GM18502 (cell line): Measurements from ENCODE around the gene ABCG2.

Experiments used
- ATAC-seq: cut with Tn5 transposase; IDR thresholded peaks from one replicate; pipeline ENCODE4 v1.9.1; 2021; ENCODE audit warnings: mild to moderate bottlenecking; ENCODE audit not compliant: unreplicated experiment, poor library complexity

Gene ABCG2

DNA sequence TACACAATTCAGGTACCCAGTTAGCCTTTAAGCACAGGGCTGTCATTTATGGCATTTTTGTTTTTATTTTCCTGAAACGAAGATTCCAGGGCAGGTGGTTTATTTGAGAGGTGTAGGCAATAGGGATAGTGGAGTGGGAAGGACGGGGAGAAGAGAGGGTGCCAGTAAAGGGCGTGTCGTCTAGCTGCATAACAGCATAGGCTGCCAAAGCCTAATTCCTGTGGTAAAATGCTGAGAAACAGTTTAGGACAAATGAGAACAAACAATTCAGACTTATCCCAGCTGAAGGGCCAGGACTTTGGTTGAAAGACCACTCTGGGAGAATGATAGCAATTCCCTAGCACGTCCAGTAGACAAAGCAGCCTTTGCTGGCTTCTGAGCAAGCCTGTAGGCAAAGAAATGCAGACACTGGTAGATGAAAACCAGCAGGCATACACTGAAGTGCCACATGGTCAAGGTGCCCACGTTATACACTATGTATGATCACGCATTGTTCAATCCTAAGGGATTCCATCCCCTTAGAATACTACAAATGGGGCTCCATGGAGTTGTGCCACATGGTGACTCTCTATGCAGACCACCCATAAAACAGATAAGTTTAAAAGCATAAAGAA is 80.4 kb downstream of the ABCG2 start:
- no peak for ATAC-seq

DNA sequence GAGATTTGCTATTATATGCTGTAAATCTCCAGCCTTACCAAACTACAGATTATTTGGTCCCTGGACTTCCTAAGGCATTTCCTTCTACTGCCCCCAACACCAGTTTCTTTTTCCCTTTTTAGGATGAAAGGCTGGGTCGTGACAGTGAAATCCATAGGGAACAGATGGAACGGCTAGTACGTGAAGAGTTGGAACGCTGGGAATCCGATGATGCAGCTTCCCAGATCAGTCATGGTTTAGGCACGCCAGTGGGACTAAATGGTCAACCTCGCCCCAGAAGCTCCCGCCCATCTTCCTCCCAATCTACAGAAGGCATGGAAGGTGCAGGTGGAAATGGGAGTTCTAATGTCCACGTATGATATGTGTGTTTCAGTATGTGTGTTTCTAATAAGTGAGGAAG is 83.1 kb downstream of the ABCG2 start:
- no peak for ATAC-seq

DNA sequence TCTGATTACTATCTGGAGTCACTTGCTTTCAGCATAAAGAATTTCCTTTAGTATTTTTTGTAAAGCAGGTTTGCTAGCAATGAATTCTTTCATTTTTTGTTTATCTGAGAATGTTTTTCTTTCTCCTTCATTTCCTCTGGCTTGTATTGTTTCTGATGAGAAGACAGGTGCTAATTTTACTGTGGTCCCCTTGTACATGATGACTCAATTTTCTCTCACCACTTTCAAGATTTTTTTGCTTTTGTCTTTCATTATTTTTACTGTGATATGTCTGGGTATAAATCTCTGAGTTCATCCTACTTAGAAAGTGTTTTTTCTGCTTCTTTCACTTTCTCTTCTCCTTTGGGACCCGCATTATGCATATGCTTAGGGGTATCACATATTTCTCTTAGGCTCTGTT is 88.4 kb downstream of the ABCG2 start:
- ATAC-seq: no peak

DNA sequence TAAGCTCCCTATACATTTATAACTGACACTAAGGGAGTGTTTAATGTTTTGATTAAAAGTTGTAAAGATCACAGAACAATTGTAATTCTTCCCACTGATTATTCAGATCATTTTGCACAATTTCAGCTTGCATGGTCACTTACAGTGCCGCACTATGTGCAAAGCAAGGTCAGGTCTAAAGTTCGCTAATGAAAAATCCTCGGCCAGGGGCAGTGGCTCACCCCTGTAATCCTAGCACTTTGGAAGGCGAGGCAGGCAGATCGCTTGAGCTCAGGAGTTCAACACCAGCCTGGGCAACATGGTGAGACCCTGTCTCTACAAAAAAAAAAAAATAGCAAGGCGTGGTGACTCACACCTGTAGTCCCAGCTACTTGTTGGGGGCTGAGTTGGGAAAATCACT is 94.0 kb downstream of the ABCG2 start:
- no peak for ATAC-seq

DNA sequence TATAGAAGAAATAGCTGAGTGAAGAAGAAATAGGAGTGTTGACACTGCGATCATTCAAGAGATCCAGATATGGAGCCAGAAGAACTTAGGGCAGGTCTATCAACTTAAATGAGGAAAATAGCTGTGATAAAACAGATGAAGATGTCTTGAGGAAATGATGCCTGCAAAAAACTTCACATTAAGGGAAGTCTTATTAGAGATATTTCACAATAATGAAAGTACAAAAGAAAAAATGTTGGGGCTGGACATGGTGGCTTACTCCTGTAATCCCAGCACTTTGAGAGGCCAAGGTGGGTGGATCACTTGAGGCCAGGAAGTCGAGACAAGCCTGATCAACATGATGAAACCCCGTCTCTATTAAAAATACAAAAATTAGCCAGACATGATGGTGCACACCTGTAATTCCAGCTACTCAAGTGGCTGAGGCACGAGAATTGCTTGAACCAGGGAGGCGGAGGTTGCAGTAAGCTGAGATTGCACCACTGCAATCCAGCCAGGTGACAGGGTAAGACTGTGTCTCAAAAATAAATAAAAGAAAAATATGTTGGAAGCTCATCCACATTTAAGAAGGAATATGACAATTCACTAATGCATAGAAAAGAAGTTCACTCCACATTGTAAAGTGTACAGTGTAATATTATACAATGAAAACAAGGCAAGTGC is 94.7 kb downstream of the ABCG2 start:
- ATAC-seq: no peak

DNA sequence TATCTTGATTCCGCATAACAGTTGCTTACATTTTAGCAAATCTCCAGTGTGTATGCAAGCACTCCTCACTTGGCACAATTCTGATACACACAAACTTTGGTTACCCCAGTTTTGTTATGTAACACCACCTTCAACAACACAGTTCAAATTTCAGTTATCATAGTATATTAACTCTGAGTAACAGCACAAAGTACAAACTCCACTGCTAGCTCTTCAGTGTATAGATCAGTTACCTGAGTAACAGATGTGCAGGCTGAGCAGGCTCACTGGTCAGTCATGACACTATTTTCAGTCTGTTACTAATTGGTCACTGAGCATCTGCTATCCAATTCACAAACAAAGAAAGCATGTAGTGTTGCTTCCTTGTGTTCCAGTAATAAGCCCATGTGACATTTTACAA is 95.6 kb downstream of the ABCG2 start:
- no peak for ATAC-seq

DNA sequence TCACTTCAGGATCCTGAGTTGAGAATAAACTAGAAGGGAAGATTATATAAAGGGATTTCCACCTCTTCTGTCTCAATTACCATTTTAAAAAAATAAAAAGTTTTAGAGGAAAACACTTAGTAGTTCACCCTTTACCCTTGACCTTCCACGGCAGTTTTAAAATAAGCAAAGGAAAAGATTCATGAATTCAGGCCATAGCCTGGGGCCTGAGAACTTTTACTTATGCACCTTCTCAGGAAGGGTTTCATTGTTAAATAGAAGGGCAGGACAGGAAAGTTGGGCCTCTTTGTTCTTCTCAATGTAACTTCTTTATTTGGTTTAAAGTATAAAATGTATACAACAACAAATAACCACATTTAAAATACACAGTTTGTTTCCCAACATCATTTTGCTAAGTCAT is 96.1 kb downstream of the ABCG2 start:
- no peak for ATAC-seq

DNA sequence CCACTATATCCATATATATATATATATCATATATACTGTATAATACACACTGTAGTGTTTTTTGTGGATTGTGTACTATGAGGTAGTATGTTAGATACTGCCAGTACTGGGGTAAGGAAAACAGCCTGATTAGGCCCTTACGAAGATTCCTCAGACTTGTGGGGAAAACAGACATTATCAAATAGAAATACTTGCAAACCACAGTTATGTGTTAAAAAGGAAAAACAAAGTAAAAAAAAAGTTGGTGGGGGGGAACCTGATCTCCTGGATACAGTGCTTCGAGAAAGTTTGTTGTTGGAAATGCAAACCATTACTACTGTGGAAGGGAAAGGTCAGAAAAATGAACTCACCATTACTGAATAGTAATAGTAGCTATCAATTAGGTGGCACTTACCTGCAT is 98.0 kb downstream of the ABCG2 start:
- no peak for ATAC-seq

DNA sequence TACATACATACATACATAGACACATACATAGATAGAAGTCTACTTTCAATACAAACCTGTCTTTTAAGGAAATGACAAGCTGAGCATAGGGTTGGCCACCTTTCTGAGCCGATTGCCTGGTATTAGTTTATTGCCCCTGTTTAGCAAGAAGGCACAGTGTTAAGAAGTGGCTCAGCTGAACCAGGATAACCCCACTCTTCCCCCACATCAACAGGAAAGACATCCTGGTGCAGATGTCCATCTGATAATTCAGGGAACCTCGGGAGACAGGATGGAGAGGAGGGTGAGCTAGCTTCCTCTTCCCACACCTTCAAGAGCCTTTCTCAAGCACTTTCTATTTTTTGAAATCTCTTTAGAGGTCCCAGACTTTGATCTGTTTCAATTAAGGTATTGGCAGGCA is 98.7 kb downstream of the ABCG2 start:
- ATAC-seq: no peak

DNA sequence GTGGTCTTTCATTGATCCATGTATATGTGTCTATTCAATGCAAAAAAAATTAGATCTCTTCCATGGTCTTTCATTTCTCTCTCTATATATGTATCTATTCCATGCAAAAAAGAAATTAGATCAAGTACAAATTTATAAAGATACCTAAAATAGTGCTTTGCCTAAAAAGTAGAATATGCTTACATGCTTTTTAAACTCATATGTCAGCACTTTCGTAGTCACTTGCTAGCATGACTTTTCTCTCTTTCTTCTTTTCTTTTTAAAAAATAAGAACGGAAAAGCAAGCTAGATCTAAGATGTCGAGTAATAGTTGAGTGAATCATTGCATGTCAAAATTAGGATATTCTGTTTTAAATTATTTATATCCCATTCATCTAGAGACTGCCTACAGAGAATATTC is 100.1 kb downstream of the ABCG2 start:
- ATAC-seq: no peak

DNA sequence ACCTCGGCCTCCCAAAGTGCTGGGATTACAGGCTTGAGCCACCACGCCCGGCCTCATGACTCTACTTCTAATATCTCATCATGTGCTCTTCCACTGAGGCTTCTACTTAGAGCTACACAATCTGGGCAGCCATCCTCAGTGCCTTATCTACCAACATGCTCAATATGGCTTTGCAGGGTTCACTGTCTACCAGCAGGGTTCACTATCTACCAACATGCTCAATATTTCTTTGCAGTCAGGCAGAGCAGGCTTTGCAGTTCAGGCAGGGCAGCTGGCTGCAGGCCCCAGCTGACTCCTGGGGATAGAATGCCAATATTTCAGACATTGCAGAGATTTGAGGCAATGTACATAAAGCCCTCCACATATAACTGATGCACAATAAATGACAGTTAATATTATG is 103.5 kb downstream of the ABCG2 start:
- ATAC-seq: no peak

DNA sequence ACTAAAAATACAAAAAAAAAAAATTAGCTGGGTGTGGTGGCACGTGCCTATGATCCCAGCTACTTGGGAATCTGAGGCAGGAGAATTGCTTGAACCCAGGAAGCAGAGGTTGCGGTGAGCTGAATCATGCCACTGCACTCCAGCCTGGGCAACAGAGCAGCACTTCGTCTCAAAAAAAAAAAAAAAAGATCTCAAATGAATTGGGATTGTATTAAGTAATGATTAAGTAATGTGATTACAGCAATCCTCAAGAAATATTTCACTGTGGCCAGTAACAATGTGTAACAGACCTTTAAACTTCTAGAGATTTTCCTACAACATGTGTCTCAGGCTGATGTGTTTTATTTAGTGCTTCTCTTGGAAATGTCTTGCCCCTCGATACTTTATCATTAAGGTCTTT is 104.2 kb downstream of the ABCG2 start:
- ATAC-seq: no peak

DNA sequence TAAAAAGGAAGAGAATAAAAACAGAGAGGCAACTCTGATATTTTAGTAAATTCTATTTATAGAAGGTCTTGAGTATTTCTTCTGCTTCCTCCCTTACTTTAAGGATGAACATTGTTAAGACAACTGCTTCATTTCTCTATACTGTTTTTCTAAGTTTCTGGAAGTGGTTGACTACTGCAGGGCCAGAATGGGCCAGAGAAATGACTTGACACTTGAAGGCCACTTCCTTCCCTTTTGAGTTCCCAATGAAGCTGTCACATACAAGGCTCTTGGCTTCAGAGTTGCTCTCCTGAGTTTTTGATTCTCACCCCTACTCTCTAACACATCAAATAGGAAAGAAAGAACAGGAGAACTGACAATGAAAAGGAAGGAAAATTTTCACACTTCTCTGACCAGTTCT is 113.4 kb downstream of the ABCG2 start:
- ATAC-seq: no peak

DNA sequence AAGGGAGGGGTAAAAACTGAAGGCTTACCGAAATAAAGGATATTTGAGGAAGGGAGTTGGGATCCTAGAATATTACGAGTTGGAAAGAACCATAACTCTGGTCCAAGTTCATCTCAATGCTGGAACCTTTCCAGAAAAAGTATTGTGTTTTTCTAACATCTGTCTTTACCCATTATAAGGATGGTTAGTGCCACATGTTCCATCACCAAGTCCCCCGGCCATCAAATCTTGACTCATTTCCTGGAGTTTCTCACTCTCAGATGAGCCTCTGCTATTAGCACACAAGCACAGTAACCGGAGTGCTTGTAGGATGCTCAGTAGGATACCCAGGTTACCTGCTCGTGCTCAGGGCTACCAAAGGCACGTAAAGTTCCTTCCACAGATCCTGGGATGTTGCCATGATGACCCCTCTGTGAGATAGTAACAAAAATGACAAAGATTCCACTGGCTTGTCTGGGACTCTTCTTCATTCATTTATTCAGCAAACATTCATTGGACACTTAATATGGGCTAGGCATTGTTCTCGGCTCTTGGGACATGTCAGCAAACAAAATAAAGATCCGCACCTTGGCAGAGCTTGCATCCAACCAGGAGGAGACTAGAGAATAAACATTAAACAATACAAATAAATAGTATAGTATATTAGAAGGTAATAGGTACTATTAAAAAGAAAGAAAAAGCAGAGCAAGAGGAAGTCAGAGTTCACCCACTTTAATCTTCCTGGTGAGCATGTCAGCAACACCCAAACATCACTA is 114.7 kb downstream of the ABCG2 start:
- no peak for ATAC-seq

DNA sequence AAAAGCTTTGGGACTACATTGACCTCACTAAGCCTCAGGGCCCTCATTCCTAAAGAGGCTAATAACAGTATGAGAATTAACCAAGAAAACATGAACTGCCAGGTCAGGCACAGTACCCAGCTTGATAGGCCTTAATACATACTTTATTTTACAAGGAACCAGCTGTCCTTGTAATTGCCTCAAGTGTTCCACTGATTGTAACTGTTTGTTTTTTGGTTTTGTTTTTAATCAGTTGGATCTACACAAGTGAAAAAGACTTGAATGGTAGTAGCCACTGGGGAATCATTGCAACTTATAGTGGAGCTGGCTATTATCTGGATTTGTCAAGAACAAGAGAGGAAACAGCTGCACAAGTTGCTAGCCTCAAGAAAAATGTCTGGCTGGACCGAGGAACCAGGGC is 115.4 kb downstream of the ABCG2 start:
- no peak for ATAC-seq

DNA sequence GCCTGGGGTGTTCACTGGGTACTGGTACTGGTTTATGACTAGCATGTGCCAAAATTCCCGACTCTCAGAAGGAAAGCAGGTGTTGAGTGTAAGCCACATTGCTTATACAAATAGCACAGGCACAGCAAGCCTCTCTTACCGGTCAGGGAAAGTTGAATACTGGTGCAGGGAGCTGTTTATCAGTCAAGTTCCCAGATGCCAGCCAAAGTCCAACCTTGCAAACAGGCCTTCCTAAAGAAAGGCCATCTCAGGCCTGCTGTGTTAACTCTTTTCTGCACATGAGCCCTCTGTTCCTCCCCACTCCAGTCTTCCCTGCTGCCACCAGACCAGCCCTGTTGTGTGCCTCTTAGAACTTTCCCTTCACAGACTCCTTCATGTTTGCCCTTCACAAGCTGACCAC is 116.8 kb downstream of the ABCG2 start:
- ATAC-seq: no peak

DNA sequence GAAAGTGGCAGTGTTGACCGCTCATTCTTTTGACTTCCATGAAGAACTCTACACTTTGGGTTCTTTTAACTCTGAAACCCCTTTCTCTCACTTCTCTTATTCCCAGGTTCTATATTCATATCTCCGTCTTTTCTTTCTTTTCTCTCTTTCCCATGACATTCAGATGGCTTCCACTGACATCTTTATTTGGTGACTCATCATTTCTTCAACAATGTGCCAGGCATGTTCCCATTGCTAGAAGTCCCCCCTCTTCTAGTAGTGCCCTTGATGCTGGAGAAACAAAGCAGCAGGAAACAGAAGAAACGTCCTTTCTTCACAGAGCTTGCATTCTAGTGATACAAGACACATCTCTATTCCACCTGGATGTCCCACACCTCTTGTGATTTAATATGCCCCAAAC is 117.7 kb downstream of the ABCG2 start:
- ATAC-seq: no peak
